Stimulated activated CD8-positive, alpha-beta memory T cell treated with anti-CD3 and anti-CD28 coated beads, Interleukin-7, amount 100 ng/mL, for 1 hour (primary cell): Measurements from ENCODE around the gene G6PD.
"Not testable (repeated sequence)": the region's sequence is repeated elsewhere in the genome, so short reads cannot be mapped to it uniquely, and the experiment has no call there.

Source experiments
- DNase-seq, 2 donors: peaks; one replicate each; pipeline ENCODE4 v3.0.0-alpha.2; 2020; ENCODE audit warnings: low read depth in 2 of 2

Gene G6PD

GRCh38 chrX:154546354-154547244 lies at the start of gene G6PD:
Gene G6PD, minus strand, starts transcription at chrX:154546846. Its CDS starts 691 bp downstream, at chrX:154546155.
- peak; percentile 59 to 66 for DNase-seq

GRCh38 chrX:154595559-154596249 lies 49.1 kb upstream of the G6PD start:
- DNase-seq, result no peak

GRCh38 chrX:154594491-154594890 lies 47.8 kb upstream of the G6PD start:
- no peak for DNase-seq

GRCh38 chrX:154593201-154593600 lies 46.6 kb upstream of the G6PD start:
- DNase-seq, result no peak

GRCh38 chrX:154592505-154592904 lies 45.9 kb upstream of the G6PD start:
- DNase-seq, result no peak

GRCh38 chrX:154590415-154590814 lies 43.8 kb upstream of the G6PD start:
- not testable (repeated sequence) for DNase-seq

GRCh38 chrX:154584585-154585183 lies 38.0 kb upstream of the G6PD start, which contains the start of gene CTAG1A:
Gene CTAG1A, plus strand, starts transcription at chrX:154585133. Its CDS starts 74 bp downstream, at chrX:154585207.
- not testable (repeated sequence) for DNase-seq

GRCh38 chrX:154582994-154583393 lies 36.3 kb upstream of the G6PD start:
- not testable (repeated sequence) for DNase-seq

- DNase-seq, result not testable (repeated sequence)
Measured at GRCh38 chrX:154575076-154575475, 28.4 kb upstream of the G6PD start.

- DNase-seq, result not testable (repeated sequence)
Measured at GRCh38 chrX:154573061-154573460, 26.4 kb upstream of the G6PD start.

GRCh38 chrX:154570361-154570760 lies 23.7 kb upstream of the G6PD start:
- not testable (repeated sequence) for DNase-seq

- DNase-seq, result not testable (repeated sequence)
Measured at GRCh38 chrX:154562295-154562694, 15.6 kb upstream of the G6PD start.

GRCh38 chrX:154560326-154560725 lies 13.7 kb upstream of the G6PD start:
- not testable (repeated sequence) for DNase-seq

- not testable (repeated sequence) for DNase-seq
Measured at GRCh38 chrX:154558896-154559295, 12.2 kb upstream of the G6PD start.

GRCh38 chrX:154558060-154558690 lies 11.5 kb upstream of the G6PD start:
- not testable (repeated sequence) for DNase-seq

GRCh38 chrX:154552112-154552806 lies 5.6 kb upstream of the G6PD start:
- not testable (repeated sequence) for DNase-seq

- DNase-seq, result no peak
Measured at GRCh38 chrX:154549766-154550165, 3.1 kb upstream of the G6PD start.

- no peak for DNase-seq
Measured at GRCh38 chrX:154548028-154548316, 1.3 kb upstream of the G6PD start.

GRCh38 chrX:154547245-154548027 lies 790 bp upstream of the G6PD start, which contains the start of gene IKBKG:
Gene IKBKG, plus strand, starts transcription at chrX:154547620. Its CDS starts 4,383 bp downstream, at chrX:154552003.
- peak; percentile 71 to 72 for DNase-seq

- no peak for DNase-seq
Measured at GRCh38 chrX:154545673-154546274, 872 bp downstream of the G6PD start.
